ENCODE results near the gene UQCC5.

The UQCC5 gene

DNA sequence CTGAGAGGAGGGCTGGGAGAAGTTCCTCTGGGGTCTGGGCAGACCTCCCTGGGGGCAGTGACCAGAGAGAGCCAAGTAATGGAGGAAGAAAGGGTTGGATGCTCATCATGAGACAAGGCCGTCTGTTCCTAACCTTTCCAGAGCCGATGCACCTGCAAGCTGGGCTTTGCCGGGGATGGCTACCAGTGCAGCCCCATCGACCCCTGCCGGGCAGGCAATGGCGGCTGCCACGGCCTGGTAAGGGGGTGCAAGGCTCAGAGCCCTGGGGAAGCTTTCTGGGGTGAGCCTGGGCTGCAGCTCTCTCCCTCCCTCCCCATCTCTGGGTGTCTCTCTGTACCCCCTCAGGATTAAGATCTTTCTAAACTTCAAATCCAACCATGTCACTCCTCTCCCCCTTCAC is 24.9 kb upstream of the UQCC5 start:
- Histone ChIP-seq H3K4me1 (no peaks in the 10 kb centered on the region), H3K4me3 (ENCODE audit: low read depth, low read length) (no peak overlapping the region), H3K27me3 (no peaks in the 10 kb centered on the region), H3K36me3 (no peaks in the 10 kb centered on the region), H3K9me3 (no peaks in the 10 kb centered on the region)
- DNase-seq, result no peak
- TF ChIP-seq, protein P1, sequence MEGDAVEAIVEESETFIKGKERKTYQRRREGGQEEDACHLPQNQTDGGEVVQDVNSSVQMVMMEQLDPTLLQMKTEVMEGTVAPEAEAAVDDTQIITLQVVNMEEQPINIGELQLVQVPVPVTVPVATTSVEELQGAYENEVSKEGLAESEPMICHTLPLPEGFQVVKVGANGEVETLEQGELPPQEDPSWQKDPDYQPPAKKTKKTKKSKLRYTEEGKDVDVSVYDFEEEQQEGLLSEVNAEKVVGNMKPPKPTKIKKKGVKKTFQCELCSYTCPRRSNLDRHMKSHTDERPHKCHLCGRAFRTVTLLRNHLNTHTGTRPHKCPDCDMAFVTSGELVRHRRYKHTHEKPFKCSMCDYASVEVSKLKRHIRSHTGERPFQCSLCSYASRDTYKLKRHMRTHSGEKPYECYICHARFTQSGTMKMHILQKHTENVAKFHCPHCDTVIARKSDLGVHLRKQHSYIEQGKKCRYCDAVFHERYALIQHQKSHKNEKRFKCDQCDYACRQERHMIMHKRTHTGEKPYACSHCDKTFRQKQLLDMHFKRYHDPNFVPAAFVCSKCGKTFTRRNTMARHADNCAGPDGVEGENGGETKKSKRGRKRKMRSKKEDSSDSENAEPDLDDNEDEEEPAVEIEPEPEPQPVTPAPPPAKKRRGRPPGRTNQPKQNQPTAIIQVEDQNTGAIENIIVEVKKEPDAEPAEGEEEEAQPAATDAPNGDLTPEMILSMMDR (IDR thresholded peaks at IDR 0.05; ENCODE audit: low read depth, low read length), result no peak

GRCh38 chr3:52512105-52512504 is 24.3 kb upstream of the UQCC5 start:
- DNase-seq, result no peak
- H3K9me3 ChIP-seq, result no peaks in the 10 kb centered on the region
- no peak overlapping the region for H3K4me3 ChIP-seq (ENCODE audit: low read depth, low read length)
- no peaks in the 10 kb centered on the region for H3K36me3 ChIP-seq
- TF ChIP-seq, protein P1 (IDR thresholded peaks at IDR 0.05; ENCODE audit: low read depth, low read length), result no peak
- no peaks in the 10 kb centered on the region for H3K4me1 ChIP-seq
- no peaks in the 10 kb centered on the region for H3K27me3 ChIP-seq

DNA sequence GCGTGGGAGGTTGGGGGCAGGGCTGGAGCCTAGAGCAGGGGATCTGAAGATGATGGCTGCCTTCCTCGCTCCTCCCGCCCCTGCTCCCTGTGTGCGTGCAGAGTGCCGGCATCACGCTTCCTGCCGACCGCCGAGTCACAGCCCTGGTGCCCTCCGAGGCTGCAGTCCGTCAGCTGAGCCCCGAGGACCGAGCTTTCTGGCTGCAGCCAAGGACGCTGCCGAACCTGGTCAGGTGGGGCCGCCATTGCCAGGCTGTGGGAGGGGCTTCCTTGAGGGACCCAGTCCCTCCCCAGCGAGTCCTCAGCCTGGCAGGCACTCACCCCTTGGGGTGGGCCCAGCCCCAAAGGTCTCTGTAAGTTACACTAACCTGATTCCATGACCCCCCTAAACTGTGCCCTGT is 23.7 kb upstream of the UQCC5 start:
- no peaks in the 10 kb centered on the region for H3K27me3 ChIP-seq
- TF ChIP-seq, protein P1 (IDR thresholded peaks at IDR 0.05; ENCODE audit: low read depth, low read length), result no peak
- no peak overlapping the region for H3K4me3 ChIP-seq (ENCODE audit: low read depth, low read length)
- no peak for DNase-seq
- no peaks in the 10 kb centered on the region for H3K36me3 ChIP-seq
- no peaks in the 10 kb centered on the region for H3K4me1 ChIP-seq
- H3K9me3 ChIP-seq, result no peaks in the 10 kb centered on the region

- TF ChIP-seq, protein P1 (IDR thresholded peaks at IDR 0.05; ENCODE audit: low read depth, low read length), result no peak
- Histone ChIP-seq H3K4me1 (peaks cover 1% of the 10 kb centered on the region; the same call in 1 of the 2 replicates), H3K9me3 (no peaks in the 10 kb centered on the region), H3K4me3 (ENCODE audit: low read depth, low read length) (no peak overlapping the region), H3K27me3 (no peaks in the 10 kb centered on the region), H3K36me3 (no peaks in the 10 kb centered on the region)
- no peak for DNase-seq
Observed at GRCh38 chr3:52513281-52513680, 23.1 kb upstream of the UQCC5 start.

- no peaks in the 10 kb centered on the region for H3K27me3 ChIP-seq
- H3K9me3 ChIP-seq, result no peaks in the 10 kb centered on the region
- H3K4me3 ChIP-seq (ENCODE audit: low read depth, low read length), result no peak overlapping the region
- no peaks in the 10 kb centered on the region for H3K36me3 ChIP-seq
- H3K4me1 ChIP-seq, result peaks cover 4% of the 10 kb centered on the region; the same call in 1 of the 2 replicates
- TF ChIP-seq, protein P1 (IDR thresholded peaks at IDR 0.05; ENCODE audit: low read depth, low read length), result no peak
- no peak for DNase-seq
Observed at GRCh38 chr3:52514576-52514975, 21.8 kb upstream of the UQCC5 start.

- no peaks in the 10 kb centered on the region for H3K9me3 ChIP-seq
- H3K27me3 ChIP-seq, result no peaks in the 10 kb centered on the region
- H3K4me1 ChIP-seq, result peaks cover 4% of the 10 kb centered on the region; the same call in 1 of the 2 replicates
- H3K36me3 ChIP-seq, result no peaks in the 10 kb centered on the region
- no peak for DNase-seq
- no peak overlapping the region for H3K4me3 ChIP-seq (ENCODE audit: low read depth, low read length)
- TF ChIP-seq, protein P1 (IDR thresholded peaks at IDR 0.05; ENCODE audit: low read depth, low read length), result no peak
Observed at GRCh38 chr3:52515192-52515591, 21.2 kb upstream of the UQCC5 start.
